GM18951 (cell line): ENCODE measurements around the gene VGF.
"Not testable (repeated sequence)": the region's sequence is repeated elsewhere in the genome, so short reads cannot be mapped to it uniquely, and the experiment has no call there.

ENCODE experiments used
- POLR2A ChIP-seq: IDR thresholded peaks from 4 replicates; pipeline ENCODE4 v1.6.1; 2011; ENCODE audit warnings: mild to moderate bottlenecking; ENCODE audit not compliant: insufficient read length, insufficient read depth; ENCODE audit errors: extremely low read depth
- in situ Hi-C: fragments of 300-500 bp; cut with MboI; formaldehyde crosslinking; loops from one replicate; pipeline ENCODE4 v1.12.0; 2022; ENCODE audit warnings: low sequenced_read_pairs, mixed read lengths, inconsistent platforms; ENCODE audit not compliant: unreplicated experiment

Gene VGF

GRCh38 chr7:101200862-101201599 lies 35.7 kb upstream of the VGF start, which contains the start of gene MOGAT3:
MOGAT3 (minus strand) TSS chr7:101201036; CDS start chr7:101200854, 182 bp downstream.
- no peak for TF ChIP-seq POLR2A
- in situ Hi-C loops: no loop called here

GRCh38 chr7:101200504-101200861 lies 35.1 kb upstream of the VGF start:
- TF ChIP-seq POLR2A: no peak

GRCh38 chr7:101199522-101199921 lies 34.2 kb upstream of the VGF start:
- in situ Hi-C loops: not testable (repeated sequence)

More at GRCh38 chr7:101200504-101200861, 35.1 kb upstream of the VGF start:
- in situ Hi-C loops: no loop called here

GRCh38 chr7:101198476-101198875 lies 33.1 kb upstream of the VGF start:
- in situ Hi-C loops: no loop called here
- no peak for TF ChIP-seq POLR2A

- in situ Hi-C loops: no loop called here
- TF ChIP-seq POLR2A: no peak
Observed at GRCh38 chr7:101197991-101198390, 32.6 kb upstream of the VGF start.

- TF ChIP-seq POLR2A: no peak
- in situ Hi-C loops: no loop called here
Observed at GRCh38 chr7:101195884-101196283, 30.5 kb upstream of the VGF start.

GRCh38 chr7:101189109-101189508 lies 23.7 kb upstream of the VGF start:
- TF ChIP-seq POLR2A: no peak
- in situ Hi-C loops: no loop called here

GRCh38 chr7:101186844-101187428 lies 21.6 kb upstream of the VGF start:
- no peak for TF ChIP-seq POLR2A
- in situ Hi-C loops: no loop called here

- in situ Hi-C loops: no loop called here
- no peak for TF ChIP-seq POLR2A
Observed at GRCh38 chr7:101186194-101186593, 20.8 kb upstream of the VGF start.

GRCh38 chr7:101185258-101185839 lies 20.0 kb upstream of the VGF start:
- TF ChIP-seq POLR2A: no peak
- in situ Hi-C loops: no loop called here

- in situ Hi-C loops: no loop called here
- no peak for TF ChIP-seq POLR2A
Observed at GRCh38 chr7:101180130-101180755, 14.9 kb upstream of the VGF start, which contains the start of gene NAT16. NAT16 (minus strand) TSS chr7:101180293; CDS start chr7:101174807, 5,486 bp downstream.

GRCh38 chr7:101179713-101180112 lies 14.3 kb upstream of the VGF start:
- in situ Hi-C loops: no loop called here
- TF ChIP-seq POLR2A: no peak

- in situ Hi-C loops: no loop called here
Observed at GRCh38 chr7:101179117-101179516, 13.7 kb upstream of the VGF start.

More at GRCh38 chr7:101179117-101179516, 13.7 kb upstream of the VGF start:
- TF ChIP-seq POLR2A: no peak
